NCI-H510A (cell line): ENCODE results near the gene OR6M1.

Experiments used
- DNase-seq: peaks from one replicate; lab custom pipeline; 2025; lab: John Stamatoyannopoulos, UW

Gene OR6M1

GRCh38 chr11:123775715-123776549 lies 30.2 kb downstream of the OR6M1 start:
- DNase-seq = no peak

GRCh38 chr11:123775289-123775688 lies 30.9 kb downstream of the OR6M1 start:
- no peak for DNase-seq

GRCh38 chr11:123773959-123774358 lies 32.2 kb downstream of the OR6M1 start:
- DNase-seq = no peak

- no peak for DNase-seq
These were observed 33.1 kb downstream of the OR6M1 start for GRCh38 chr11:123773026-123773425.

GRCh38 chr11:123771664-123772063 lies 34.5 kb downstream of the OR6M1 start:
- DNase-seq = no peak

GRCh38 chr11:123770712-123771111 lies 35.4 kb downstream of the OR6M1 start:
- no peak for DNase-seq

- DNase-seq = no peak
These were observed 40.5 kb downstream of the OR6M1 start for GRCh38 chr11:123765601-123766000.

- no peak for DNase-seq
These were observed 43.7 kb downstream of the OR6M1 start for GRCh38 chr11:123762422-123762821.

- DNase-seq = no peak
These were observed 45.3 kb downstream of the OR6M1 start for GRCh38 chr11:123760894-123761293.

GRCh38 chr11:123757976-123758375 lies 48.2 kb downstream of the OR6M1 start:
- DNase-seq = no peak

GRCh38 chr11:123755813-123756212 lies 50.3 kb downstream of the OR6M1 start:
- no peak for DNase-seq
